Measurements from ENCODE around the gene ITIH3. TPM values are rescaled to one million over a fixed set of nuclear protein-coding genes. Genes with fewer than 3 reads are reported as not detected.

ITIH3 gene
- total RNA-seq, 1 experiment from 2014 or later = 0.37 TPM

DNA sequence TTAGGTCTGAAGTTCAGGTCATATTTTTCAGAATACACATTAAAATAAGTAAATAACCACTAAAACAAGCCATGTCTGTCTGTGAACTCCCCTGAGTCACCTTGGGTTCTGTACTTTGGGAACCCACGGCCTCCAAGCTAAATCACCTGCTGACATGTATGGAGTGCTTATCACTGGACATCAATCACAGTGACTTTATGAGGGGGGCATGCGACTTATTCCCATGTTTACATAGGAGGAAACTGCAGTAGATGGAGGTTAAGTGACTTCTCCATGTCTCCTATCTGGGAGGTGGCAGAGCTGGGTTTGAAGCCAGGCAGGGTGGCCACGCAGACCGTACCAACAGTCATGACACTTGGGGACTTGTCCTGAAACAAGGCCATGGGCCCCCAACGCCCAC is 27.8 kb downstream of the ITIH3 start (continued):
- TF ChIP-seq, protein P1, sequence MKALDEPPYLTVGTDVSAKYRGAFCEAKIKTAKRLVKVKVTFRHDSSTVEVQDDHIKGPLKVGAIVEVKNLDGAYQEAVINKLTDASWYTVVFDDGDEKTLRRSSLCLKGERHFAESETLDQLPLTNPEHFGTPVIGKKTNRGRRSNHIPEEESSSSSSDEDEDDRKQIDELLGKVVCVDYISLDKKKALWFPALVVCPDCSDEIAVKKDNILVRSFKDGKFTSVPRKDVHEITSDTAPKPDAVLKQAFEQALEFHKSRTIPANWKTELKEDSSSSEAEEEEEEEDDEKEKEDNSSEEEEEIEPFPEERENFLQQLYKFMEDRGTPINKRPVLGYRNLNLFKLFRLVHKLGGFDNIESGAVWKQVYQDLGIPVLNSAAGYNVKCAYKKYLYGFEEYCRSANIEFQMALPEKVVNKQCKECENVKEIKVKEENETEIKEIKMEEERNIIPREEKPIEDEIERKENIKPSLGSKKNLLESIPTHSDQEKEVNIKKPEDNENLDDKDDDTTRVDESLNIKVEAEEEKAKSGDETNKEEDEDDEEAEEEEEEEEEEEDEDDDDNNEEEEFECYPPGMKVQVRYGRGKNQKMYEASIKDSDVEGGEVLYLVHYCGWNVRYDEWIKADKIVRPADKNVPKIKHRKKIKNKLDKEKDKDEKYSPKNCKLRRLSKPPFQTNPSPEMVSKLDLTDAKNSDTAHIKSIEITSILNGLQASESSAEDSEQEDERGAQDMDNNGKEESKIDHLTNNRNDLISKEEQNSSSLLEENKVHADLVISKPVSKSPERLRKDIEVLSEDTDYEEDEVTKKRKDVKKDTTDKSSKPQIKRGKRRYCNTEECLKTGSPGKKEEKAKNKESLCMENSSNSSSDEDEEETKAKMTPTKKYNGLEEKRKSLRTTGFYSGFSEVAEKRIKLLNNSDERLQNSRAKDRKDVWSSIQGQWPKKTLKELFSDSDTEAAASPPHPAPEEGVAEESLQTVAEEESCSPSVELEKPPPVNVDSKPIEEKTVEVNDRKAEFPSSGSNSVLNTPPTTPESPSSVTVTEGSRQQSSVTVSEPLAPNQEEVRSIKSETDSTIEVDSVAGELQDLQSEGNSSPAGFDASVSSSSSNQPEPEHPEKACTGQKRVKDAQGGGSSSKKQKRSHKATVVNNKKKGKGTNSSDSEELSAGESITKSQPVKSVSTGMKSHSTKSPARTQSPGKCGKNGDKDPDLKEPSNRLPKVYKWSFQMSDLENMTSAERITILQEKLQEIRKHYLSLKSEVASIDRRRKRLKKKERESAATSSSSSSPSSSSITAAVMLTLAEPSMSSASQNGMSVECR (CRISPR knock-in tag; IDR thresholded peaks at IDR 0.05; ENCODE audit: borderline replicate concordance) = no peak

DNA sequence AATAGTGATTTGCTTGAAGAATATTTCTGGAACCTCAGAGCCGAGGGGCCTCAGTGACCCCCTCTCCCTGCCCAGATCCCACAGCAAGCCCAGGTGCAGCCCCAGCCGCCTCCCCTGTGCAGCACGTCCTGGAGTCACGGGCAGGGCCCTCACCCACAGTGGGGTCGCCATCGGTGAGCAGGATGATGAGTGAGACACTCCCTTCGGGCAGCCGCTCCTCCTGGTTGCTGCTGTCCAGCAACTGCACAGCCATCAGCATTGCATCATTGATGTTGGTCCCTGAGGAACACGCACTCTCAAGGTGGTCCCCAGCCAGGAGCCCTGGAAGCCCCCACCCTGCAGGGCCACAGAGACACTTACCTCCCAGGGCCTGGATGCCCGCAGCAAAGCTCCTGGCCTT is 29.4 kb downstream of the ITIH3 start:
- H3K9me3 Mint-ChIP-seq = no peaks in the 10 kb centered on the region
- ATAC-seq (no peak), DNase-seq (ENCODE audit: low spot score) (no peak)
- no peaks in the 10 kb centered on the region for H3K27me3 Mint-ChIP-seq (ENCODE audit: low read depth)
- peaks cover 12% of the 10 kb centered on the region for H3K4me1 Mint-ChIP-seq
- ChIA-PET CTCF (interaction anchor here (1.0 to 6.4 kb wide), 3 partner anchors 22 to 234 kb away, joined by 3 to 96 read pairs (median 4); partner anchors contain the start of gene ITIH3), POLR2A (no interaction called here)
- no peak overlapping the region for H3K27ac Mint-ChIP-seq
- no peaks in the 10 kb centered on the region for H3K36me3 Mint-ChIP-seq
- H3K4me3 Mint-ChIP-seq = no peak overlapping the region
- TF ChIP-seq ZNF416 (CRISPR knock-in tag; IDR thresholded peaks at IDR 0.05) (no peak), ETV6 (CRISPR knock-in tag; IDR thresholded peaks at IDR 0.05) (no peak), ZNF671 (CRISPR knock-in tag; IDR thresholded peaks at IDR 0.05) (no peak), GABPB1 (CRISPR knock-in tag; IDR thresholded peaks at IDR 0.05) (no peak)

DNA sequence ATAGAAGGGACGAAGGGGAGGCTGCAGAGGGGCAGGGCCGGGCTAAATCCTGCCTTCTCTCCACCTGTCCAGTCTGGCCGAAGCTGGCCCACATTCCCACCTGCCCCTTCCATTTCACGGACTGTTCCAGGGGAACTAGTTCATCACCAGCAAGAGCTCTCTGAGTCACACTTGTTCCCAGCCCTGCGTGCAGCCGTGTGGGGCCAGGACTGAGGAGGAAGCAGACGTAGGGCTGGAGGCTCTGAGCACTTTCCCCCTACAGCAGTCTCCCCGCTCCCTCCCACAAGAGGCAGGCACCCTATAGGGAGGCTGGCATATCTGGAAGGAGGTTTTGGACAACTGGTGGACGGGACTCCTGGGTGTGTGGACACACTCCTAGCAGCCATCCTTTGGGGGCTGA is 32.8 kb downstream of the ITIH3 start:
- no peaks in the 10 kb centered on the region for H3K9me3 Mint-ChIP-seq
- no peak for ATAC-seq
- no peak for DNase-seq (ENCODE audit: low spot score)
- TF ChIP-seq, protein P2, sequence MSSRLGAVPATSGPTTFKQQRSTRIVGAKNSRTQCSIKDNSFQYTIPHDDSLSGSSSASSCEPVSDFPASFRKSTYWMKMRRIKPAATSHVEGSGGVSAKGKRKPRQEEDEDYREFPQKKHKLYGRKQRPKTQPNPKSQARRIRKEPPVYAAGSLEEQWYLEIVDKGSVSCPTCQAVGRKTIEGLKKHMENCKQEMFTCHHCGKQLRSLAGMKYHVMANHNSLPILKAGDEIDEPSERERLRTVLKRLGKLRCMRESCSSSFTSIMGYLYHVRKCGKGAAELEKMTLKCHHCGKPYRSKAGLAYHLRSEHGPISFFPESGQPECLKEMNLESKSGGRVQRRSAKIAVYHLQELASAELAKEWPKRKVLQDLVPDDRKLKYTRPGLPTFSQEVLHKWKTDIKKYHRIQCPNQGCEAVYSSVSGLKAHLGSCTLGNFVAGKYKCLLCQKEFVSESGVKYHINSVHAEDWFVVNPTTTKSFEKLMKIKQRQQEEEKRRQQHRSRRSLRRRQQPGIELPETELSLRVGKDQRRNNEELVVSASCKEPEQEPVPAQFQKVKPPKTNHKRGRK (CRISPR knock-in tag; IDR thresholded peaks at IDR 0.05; ENCODE audit: borderline replicate concordance) = no peak
- TF ChIP-seq, protein P3, sequence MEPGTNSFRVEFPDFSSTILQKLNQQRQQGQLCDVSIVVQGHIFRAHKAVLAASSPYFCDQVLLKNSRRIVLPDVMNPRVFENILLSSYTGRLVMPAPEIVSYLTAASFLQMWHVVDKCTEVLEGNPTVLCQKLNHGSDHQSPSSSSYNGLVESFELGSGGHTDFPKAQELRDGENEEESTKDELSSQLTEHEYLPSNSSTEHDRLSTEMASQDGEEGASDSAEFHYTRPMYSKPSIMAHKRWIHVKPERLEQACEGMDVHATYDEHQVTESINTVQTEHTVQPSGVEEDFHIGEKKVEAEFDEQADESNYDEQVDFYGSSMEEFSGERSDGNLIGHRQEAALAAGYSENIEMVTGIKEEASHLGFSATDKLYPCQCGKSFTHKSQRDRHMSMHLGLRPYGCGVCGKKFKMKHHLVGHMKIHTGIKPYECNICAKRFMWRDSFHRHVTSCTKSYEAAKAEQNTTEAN (CRISPR knock-in tag; IDR thresholded peaks at IDR 0.05) = no peak
- TF ChIP-seq CREM (CRISPR knock-in tag; IDR thresholded peaks at IDR 0.05) (no peak), EMX1 (CRISPR knock-in tag; IDR thresholded peaks at IDR 0.05) (no peak), ESRRA (CRISPR knock-in tag; IDR thresholded peaks at IDR 0.05; ENCODE audit: borderline replicate concordance) (no peak), ZNF396 (CRISPR knock-in tag; IDR thresholded peaks at IDR 0.05; ENCODE audit: borderline replicate concordance) (no peak)
- TF ChIP-seq, protein P4, sequence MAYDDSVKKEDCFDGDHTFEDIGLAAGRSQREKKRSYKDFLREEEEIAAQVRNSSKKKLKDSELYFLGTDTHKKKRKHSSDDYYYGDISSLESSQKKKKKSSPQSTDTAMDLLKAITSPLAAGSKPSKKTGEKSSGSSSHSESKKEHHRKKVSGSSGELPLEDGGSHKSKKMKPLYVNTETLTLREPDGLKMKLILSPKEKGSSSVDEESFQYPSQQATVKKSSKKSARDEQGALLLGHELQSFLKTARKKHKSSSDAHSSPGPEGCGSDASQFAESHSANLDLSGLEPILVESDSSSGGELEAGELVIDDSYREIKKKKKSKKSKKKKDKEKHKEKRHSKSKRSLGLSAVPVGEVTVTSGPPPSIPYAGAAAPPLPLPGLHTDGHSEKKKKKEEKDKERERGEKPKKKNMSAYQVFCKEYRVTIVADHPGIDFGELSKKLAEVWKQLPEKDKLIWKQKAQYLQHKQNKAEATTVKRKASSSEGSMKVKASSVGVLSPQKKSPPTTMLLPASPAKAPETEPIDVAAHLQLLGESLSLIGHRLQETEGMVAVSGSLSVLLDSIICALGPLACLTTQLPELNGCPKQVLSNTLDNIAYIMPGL (CRISPR knock-in tag; IDR thresholded peaks at IDR 0.05) = no peak
- TF ChIP-seq, protein P5, sequence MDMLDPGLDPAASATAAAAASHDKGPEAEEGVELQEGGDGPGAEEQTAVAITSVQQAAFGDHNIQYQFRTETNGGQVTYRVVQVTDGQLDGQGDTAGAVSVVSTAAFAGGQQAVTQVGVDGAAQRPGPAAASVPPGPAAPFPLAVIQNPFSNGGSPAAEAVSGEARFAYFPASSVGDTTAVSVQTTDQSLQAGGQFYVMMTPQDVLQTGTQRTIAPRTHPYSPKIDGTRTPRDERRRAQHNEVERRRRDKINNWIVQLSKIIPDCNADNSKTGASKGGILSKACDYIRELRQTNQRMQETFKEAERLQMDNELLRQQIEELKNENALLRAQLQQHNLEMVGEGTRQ (CRISPR knock-in tag; IDR thresholded peaks at IDR 0.05) = no peak
- TF ChIP-seq, protein P6, sequence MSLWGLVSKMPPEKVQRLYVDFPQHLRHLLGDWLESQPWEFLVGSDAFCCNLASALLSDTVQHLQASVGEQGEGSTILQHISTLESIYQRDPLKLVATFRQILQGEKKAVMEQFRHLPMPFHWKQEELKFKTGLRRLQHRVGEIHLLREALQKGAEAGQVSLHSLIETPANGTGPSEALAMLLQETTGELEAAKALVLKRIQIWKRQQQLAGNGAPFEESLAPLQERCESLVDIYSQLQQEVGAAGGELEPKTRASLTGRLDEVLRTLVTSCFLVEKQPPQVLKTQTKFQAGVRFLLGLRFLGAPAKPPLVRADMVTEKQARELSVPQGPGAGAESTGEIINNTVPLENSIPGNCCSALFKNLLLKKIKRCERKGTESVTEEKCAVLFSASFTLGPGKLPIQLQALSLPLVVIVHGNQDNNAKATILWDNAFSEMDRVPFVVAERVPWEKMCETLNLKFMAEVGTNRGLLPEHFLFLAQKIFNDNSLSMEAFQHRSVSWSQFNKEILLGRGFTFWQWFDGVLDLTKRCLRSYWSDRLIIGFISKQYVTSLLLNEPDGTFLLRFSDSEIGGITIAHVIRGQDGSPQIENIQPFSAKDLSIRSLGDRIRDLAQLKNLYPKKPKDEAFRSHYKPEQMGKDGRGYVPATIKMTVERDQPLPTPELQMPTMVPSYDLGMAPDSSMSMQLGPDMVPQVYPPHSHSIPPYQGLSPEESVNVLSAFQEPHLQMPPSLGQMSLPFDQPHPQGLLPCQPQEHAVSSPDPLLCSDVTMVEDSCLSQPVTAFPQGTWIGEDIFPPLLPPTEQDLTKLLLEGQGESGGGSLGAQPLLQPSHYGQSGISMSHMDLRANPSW (CRISPR knock-in tag; conservative IDR thresholded peaks at IDR 0.05; ENCODE audit: low read depth) = no peak
- TF ChIP-seq, protein P7, sequence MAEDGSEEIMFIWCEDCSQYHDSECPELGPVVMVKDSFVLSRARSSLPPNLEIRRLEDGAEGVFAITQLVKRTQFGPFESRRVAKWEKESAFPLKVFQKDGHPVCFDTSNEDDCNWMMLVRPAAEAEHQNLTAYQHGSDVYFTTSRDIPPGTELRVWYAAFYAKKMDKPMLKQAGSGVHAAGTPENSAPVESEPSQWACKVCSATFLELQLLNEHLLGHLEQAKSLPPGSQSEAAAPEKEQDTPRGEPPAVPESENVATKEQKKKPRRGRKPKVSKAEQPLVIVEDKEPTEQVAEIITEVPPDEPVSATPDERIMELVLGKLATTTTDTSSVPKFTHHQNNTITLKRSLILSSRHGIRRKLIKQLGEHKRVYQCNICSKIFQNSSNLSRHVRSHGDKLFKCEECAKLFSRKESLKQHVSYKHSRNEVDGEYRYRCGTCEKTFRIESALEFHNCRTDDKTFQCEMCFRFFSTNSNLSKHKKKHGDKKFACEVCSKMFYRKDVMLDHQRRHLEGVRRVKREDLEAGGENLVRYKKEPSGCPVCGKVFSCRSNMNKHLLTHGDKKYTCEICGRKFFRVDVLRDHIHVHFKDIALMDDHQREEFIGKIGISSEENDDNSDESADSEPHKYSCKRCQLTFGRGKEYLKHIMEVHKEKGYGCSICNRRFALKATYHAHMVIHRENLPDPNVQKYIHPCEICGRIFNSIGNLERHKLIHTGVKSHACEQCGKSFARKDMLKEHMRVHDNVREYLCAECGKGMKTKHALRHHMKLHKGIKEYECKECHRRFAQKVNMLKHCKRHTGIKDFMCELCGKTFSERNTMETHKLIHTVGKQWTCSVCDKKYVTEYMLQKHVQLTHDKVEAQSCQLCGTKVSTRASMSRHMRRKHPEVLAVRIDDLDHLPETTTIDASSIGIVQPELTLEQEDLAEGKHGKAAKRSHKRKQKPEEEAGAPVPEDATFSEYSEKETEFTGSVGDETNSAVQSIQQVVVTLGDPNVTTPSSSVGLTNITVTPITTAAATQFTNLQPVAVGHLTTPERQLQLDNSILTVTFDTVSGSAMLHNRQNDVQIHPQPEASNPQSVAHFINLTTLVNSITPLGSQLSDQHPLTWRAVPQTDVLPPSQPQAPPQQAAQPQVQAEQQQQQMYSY (CRISPR knock-in tag; IDR thresholded peaks at IDR 0.05) = no peak
- TF ChIP-seq, protein P8, sequence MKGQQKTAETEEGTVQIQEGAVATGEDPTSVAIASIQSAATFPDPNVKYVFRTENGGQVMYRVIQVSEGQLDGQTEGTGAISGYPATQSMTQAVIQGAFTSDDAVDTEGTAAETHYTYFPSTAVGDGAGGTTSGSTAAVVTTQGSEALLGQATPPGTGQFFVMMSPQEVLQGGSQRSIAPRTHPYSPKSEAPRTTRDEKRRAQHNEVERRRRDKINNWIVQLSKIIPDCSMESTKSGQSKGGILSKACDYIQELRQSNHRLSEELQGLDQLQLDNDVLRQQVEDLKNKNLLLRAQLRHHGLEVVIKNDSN (CRISPR knock-in tag; IDR thresholded peaks at IDR 0.05) = no peak

More for the DNA sequence above, 32.8 kb downstream of the ITIH3 start:
- ChIA-PET POLR2A (no interaction called here), CTCF (interaction anchor here (1.4 kb wide), 1 partner anchor 11 kb away, joined by 5 read pairs; no protein-coding TSS in a partner anchor)
- Mint-ChIP-seq H3K4me1 (no peaks in the 10 kb centered on the region), H3K4me3 (no peak overlapping the region), H3K27ac (no peak overlapping the region), H3K27me3 (ENCODE audit: low read depth) (no peaks in the 10 kb centered on the region), H3K36me3 (no peaks in the 10 kb centered on the region)

Data from WTC11 (cell line).